H1 (cell line): ENCODE results near the gene FBXO46.

ENCODE experiments used
- BRCA1 ChIP-seq: IDR thresholded peaks from 2 replicates; pipeline ENCODE4 v1.6.1; 2012; ENCODE audit warnings: low read depth, low read length, improper control_type of control experiment
- CEBPB ChIP-seq: IDR thresholded peaks from 2 replicates; pipeline ENCODE4 v1.6.1; 2012; ENCODE audit warnings: low read depth, low read length
- CREB1 ChIP-seq: IDR thresholded peaks from 2 replicates; pipeline ENCODE4 v1.6.1; 2012; ENCODE audit warnings: inconsistent platforms
- EGR1 ChIP-seq: IDR thresholded peaks from 2 replicates; pipeline ENCODE4 v1.6.1; 2011; ENCODE audit warnings: low read depth, low read length, borderline replicate concordance
- HDAC2 ChIP-seq, 2 experiments: fragments of 300-600 bp in 1 of 2; sonication (generic) in 1 of 2; IDR thresholded peaks; 2 replicates each; pipeline ENCODE4 v1.6.1; 2011 to 2012; ENCODE audit warnings: low read depth in 2 of 2, low read length in 2 of 2, mild to moderate bottlenecking in 2 of 2, moderate library complexity in 2 of 2, borderline replicate concordance in 1 of 2, inconsistent platforms in 1 of 2
- KDM1A ChIP-seq: fragments of 200-600, 300-600 bp; sonication (generic); IDR thresholded peaks from 2 replicates; pipeline ENCODE4 v1.7.1; 2016; ENCODE audit warnings: mild to moderate bottlenecking, low read length, borderline replicate concordance
- POLR2A ChIP-seq, 2 experiments: IDR thresholded peaks; 1 replicate in 1 of 2; 2 replicates in 1 of 2; pipeline ENCODE4 v1.6.1; 2011; ENCODE audit warnings: low read depth in 2 of 2, low read length in 2 of 2, mild to moderate bottlenecking in 2 of 2; ENCODE audit errors: control extremely low read depth in 1 of 2
- SAP30 ChIP-seq: fragments of 300-600 bp; sonication (generic); IDR thresholded peaks from 2 replicates; pipeline ENCODE4 v1.7.1; 2012; ENCODE audit warnings: low read length, moderate library complexity, mild to moderate bottlenecking, inconsistent platforms; ENCODE audit not compliant: insufficient read depth, insufficient replicate concordance
- SIRT6 ChIP-seq: IDR thresholded peaks from one replicate; pipeline ENCODE4 v1.7.1; 2012; ENCODE audit warnings: low read length, inconsistent platforms
- SUZ12 ChIP-seq: fragments of 200-600 bp; sonication (generic); IDR thresholded peaks from 2 replicates; pipeline ENCODE4 v1.6.1; 2012; ENCODE audit warnings: mild to moderate bottlenecking, inconsistent platforms, low read length, moderate library complexity, mixed read lengths
- YY1 ChIP-seq: IDR thresholded peaks from 2 replicates; pipeline ENCODE4 v1.6.1; 2011; ENCODE audit warnings: low read depth, mild to moderate bottlenecking, low read length
- TF ChIP-seq, protein P1 (sequence below), 3 experiments: IDR thresholded peaks; 1 replicate in 2 of 3; 2 replicates in 1 of 3; pipeline versions ENCODE4 v1.5.1 to v1.6.1; 2011; ENCODE audit warnings: low read length in 3 of 3, mild to moderate bottlenecking in 3 of 3, inconsistent platforms in 2 of 3, low read depth in 1 of 3, moderate library complexity in 1 of 3; ENCODE audit not compliant: insufficient read depth in 1 of 3; ENCODE audit errors: control extremely low read depth in 1 of 3
- TF ChIP-seq, protein P2 (sequence below): IDR thresholded peaks from 2 replicates; pipeline ENCODE4 v1.6.1; 2012; ENCODE audit warnings: inconsistent platforms
- TF ChIP-seq, protein P3 (sequence below): IDR thresholded peaks from 2 replicates; pipeline ENCODE4 v1.6.1; 2012; ENCODE audit warnings: inconsistent platforms

DNA sequence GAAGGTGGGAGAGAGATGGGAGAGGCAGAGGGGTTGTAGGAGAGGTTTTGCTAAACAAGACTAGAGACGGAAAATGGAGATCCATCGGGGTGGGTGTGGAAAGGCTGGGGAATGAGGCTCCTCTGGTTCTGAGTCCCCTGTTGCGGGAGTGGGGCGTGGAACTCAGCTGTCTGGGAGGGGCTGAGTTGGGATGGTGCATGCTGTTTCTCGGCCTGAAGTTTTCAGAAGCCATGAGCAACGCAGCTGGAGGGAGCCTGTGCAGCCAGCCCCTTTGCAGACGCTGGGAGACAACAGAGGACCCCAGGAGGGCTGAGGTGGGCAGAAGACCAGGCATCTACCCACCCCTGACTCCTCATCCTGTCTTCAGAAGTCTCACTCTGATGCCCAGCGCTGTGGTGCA is 70.1 kb downstream of the FBXO46 start:
- TF ChIP-seq SUZ12 (no peak), EGR1 (no peak), YY1 (no peak), HDAC2 (IDR thresholded peaks at IDR 0.05; ENCODE audit: borderline replicate concordance in 1 of 2, low read depth in 2 of 2, low read length in 2 of 2) (no peak), CEBPB (no peak), CREB1 (no peak), POLR2A (IDR thresholded peaks at IDR 0.05; ENCODE audit: control extremely low read depth in 1 of 2, low read depth in 2 of 2, low read length in 2 of 2) (no peak), KDM1A (no peak), SAP30 (no peak), BRCA1 (no peak), SIRT6 (no peak)
- TF ChIP-seq, protein P1, sequence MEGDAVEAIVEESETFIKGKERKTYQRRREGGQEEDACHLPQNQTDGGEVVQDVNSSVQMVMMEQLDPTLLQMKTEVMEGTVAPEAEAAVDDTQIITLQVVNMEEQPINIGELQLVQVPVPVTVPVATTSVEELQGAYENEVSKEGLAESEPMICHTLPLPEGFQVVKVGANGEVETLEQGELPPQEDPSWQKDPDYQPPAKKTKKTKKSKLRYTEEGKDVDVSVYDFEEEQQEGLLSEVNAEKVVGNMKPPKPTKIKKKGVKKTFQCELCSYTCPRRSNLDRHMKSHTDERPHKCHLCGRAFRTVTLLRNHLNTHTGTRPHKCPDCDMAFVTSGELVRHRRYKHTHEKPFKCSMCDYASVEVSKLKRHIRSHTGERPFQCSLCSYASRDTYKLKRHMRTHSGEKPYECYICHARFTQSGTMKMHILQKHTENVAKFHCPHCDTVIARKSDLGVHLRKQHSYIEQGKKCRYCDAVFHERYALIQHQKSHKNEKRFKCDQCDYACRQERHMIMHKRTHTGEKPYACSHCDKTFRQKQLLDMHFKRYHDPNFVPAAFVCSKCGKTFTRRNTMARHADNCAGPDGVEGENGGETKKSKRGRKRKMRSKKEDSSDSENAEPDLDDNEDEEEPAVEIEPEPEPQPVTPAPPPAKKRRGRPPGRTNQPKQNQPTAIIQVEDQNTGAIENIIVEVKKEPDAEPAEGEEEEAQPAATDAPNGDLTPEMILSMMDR (IDR thresholded peaks at IDR 0.05; ENCODE audit: control extremely low read depth in 1 of 3, insufficient read depth in 1 of 3, low read depth in 1 of 3, low read length in 3 of 3) = no peak
- TF ChIP-seq, protein P2, sequence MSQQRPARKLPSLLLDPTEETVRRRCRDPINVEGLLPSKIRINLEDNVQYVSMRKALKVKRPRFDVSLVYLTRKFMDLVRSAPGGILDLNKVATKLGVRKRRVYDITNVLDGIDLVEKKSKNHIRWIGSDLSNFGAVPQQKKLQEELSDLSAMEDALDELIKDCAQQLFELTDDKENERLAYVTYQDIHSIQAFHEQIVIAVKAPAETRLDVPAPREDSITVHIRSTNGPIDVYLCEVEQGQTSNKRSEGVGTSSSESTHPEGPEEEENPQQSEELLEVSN = no peak
- TF ChIP-seq, protein P3, sequence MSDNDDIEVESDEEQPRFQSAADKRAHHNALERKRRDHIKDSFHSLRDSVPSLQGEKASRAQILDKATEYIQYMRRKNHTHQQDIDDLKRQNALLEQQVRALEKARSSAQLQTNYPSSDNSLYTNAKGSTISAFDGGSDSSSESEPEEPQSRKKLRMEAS = no peak
